SW 1271 (cell line): ENCODE results near the gene NNT.
"Not testable (repeated sequence)": the region's sequence is repeated elsewhere in the genome, so short reads cannot be mapped to it uniquely, and the experiment has no call there.

Source experiments
- DNase-seq, 2 experiments: peaks; one replicate each; lab custom pipeline; 2025; lab: John Stamatoyannopoulos, UW

NNT gene

GRCh38 chr5:43631182-43631910 lies 28.4 kb downstream of the NNT start:
- peak; percentile 40 to 86 for DNase-seq

- DNase-seq: no peak
Observed at GRCh38 chr5:43634621-43635020, 31.6 kb downstream of the NNT start.

DNA sequence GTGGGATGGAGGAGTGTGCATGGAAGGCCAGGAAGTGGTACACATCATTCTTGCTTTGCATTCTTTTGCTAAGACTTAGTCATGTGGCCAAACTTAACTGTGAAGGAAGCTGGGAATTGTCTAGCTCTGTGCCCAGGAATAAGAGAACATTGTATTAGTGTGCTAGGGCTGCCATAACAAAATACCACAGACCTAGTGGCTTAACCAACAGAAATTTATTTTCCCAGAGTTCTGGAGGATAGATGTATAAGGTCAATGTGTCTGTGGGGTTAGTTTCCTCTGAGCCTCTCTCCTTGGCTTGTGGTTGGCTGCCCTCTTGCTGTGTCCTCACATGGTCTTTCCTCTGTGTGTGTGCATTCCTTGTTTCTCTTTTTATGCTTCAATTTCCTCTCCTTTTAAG lies 32.4 kb downstream of the NNT start:
- no peak for DNase-seq

- DNase-seq: no peak
Observed at GRCh38 chr5:43636076-43636475, 33.1 kb downstream of the NNT start.

DNA sequence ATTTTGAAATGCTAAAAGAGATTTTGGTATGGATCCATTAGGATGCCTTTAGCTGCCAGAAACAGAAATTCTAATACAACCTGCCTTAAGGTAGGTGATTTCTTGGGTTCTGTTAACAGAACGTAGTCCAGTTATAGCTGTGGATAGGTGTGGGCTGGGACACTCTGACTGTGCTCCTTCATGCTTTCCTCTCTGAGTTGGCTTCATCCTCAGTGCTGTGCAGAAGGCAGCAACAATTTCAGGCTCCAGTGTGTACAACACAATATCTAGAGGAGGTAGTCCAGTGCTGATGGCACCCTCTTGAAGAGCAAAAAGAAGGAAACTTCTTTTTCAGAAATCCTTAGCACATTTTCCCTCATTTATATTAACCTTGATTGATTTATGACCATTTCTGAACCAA lies 34.4 kb downstream of the NNT start:
- no peak for DNase-seq

GRCh38 chr5:43638107-43638506 lies 35.1 kb downstream of the NNT start:
- no peak for DNase-seq

DNA sequence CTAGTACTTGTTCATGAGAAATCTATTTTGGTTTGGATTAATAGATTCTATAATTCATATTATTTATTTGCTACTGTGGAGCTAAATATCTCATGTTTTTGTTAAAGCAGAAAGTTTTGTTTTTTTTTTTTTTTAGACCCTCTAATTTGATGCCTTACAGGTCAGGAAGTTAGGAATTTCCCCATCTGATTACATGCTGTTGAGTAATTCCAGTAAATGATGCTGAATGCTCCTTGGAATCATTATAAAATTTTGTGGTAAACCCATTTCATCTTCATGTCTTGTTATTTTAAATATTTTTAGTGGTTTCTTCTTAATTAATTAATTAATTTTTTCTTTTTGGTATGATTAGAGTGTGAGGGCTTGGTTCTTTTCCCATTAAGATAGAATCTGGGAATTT lies 35.6 kb downstream of the NNT start:
- DNase-seq: no peak

- no peak for DNase-seq
Observed at GRCh38 chr5:43639566-43639965, 36.6 kb downstream of the NNT start.

- no peak for DNase-seq
Observed at GRCh38 chr5:43642428-43642827, 39.4 kb downstream of the NNT start.

GRCh38 chr5:43643327-43643726 lies 40.3 kb downstream of the NNT start:
- DNase-seq: no peak

DNA sequence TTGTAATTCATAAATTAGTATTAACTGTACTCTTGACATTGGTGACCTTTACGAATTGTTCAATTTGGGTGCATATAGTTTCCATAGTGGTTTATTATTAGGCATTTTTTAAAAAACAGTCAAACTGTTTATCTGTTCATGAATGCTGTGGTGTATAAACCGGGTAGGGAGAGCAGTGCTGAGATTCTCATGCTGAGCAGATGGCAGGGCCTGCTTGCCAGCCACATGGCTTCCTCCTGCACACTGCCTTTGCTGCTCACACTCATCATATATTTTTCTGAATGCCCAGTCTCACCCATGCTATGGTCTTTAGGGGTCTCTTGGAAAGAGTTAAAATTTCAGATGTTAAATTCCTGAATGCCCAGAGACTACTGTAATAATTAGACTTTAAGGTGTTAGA lies 40.8 kb downstream of the NNT start:
- DNase-seq: no peak

- DNase-seq: peak in 1 of 2 experiments; percentile 25
Observed at GRCh38 chr5:43646992-43647391, 44.0 kb downstream of the NNT start.

DNA sequence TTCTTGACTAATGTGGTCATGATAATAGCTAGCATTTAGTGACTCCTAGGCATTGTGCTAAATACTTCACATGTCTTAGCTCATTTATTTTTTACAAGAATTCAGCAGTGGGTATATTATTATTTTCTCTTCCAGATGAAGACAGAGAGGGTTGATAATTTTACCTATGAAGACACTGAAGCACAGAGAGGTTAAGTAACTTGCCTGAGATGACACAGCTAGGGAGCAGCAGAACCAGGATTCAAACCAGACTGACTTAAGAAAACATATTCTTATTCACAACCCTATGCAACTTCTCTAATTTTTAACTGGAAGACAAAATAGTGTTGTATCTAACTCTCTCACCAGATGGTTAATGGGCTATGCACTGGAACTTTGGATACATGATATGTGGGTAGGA lies 44.8 kb downstream of the NNT start:
- DNase-seq: no peak

- no peak for DNase-seq
Observed at GRCh38 chr5:43648499-43649124, 45.6 kb downstream of the NNT start.

GRCh38 chr5:43649256-43649655 lies 46.3 kb downstream of the NNT start:
- no peak for DNase-seq

- DNase-seq: no peak
Observed at GRCh38 chr5:43652537-43653302, 49.7 kb downstream of the NNT start.

DNA sequence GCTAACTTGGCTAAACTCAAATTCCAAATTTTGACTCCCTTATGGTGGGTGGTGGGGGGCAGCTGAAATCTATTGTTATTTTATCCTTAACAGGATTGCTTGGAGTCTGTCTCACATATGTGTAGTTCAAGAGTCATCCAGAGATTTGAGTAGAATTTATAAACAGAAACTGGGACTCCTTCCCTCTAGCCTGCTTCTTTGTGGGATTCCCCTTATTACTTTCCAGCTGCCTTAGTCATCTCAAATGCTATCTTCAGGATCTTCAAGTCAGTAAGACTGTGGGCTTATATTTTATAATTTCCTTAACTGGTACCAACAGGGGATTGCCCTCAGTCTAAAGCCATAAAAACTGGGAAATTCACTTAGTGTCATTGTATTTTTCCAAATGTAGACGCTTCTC lies 55.5 kb downstream of the NNT start:
- DNase-seq: no peak

DNA sequence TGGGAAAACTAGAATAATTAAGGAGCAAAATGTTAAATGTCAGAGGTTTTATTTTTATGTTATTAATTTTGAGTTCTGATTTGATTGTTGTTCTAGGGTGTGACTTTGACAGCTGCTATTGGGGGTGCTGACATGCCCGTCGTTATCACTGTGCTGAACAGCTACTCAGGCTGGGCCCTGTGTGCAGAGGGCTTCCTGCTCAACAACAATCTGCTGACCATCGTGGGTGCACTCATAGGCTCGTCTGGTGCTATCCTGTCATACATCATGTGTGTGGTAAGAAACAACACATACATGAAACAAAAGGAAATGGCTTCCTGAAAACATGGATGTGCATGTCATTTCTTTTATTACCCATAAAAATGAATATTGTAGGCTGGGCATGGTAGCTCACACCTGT lies 56.1 kb downstream of the NNT start:
- DNase-seq: no peak

GRCh38 chr5:43661102-43661501 lies 58.1 kb downstream of the NNT start:
- peak in 1 of 2 experiments; percentile 60 for DNase-seq

- no peak for DNase-seq
Observed at GRCh38 chr5:43663916-43664315, 60.9 kb downstream of the NNT start.

- no peak for DNase-seq
Observed at GRCh38 chr5:43664501-43665040, 61.6 kb downstream of the NNT start.

DNA sequence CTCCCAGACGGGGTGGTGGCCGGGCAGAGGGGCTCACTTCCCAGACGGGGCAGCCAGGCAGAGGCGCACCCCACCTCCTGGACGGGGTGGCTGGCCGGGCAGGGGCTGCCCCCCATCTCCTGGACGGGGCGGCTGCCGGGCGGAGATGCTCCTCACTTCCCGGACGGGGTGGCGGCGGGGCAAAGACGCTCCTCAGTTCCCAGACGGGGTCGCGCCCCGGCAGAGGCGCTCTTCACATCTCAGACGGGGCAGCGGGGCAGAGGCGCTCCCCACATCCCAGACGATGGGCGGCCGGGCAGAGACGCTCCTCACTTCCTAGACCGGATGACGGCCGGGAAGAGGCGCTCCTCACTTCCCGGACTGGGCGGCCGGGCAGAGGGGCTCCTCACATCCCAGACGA lies 62.8 kb downstream of the NNT start:
- DNase-seq: not testable (repeated sequence)

- not testable (repeated sequence) for DNase-seq
Observed at GRCh38 chr5:43666728-43667127, 63.7 kb downstream of the NNT start.
